Measurements from ENCODE around the gene LRRC17.
"Not testable (repeated sequence)": the region's sequence is repeated elsewhere in the genome, so short reads cannot be mapped to it uniquely, and the experiment has no call there.

Gene LRRC17

DNA sequence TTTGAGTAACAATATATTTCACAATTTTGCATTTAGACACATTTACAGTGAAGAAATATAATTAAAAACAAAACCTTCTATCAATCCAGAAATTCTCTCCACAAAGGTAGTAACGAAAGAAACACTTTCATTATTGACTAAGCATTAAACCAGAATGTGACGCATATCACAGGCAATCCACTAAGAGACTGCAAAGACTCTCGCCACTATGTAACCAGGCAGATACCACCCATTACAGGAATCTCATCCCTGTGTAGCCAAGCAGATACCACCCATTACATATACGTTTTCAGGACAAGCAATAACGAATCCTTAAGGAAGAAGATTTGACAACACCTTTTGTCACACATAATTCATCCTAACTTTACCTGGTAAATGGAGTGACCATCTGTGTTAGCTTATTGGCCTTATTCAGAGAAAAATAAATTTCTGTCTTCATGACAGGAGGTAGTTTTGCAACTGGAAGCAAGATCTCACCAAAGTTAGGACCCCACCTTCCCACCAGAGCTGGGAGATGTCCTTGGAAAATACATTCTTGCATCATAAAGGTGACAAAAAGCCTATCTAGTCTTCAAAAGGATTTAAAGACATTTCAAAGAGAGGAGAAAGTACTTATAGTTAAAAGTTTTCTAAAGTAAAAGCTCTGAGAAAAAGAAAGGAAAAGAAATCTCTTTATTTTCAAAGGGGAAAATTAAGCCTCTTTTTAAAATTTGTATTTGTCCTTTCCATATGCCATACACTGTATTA lies 30.8 kb downstream of the LRRC17 start:
- DNase-seq: no peak

DNA sequence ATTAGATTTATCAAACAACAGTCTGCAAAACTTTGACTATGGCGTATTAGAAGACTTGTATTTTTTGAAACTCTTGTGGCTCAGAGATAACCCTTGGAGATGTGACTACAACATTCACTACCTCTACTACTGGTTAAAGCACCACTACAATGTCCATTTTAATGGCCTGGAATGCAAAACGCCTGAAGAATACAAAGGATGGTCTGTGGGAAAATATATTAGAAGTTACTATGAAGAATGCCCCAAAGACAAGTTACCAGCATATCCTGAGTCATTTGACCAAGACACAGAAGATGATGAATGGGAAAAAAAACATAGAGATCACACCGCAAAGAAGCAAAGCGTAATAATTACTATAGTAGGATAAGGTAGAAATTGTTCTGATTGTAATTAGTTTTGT lies 31.4 kb downstream of the LRRC17 start:
- DNase-seq: no peak

DNA sequence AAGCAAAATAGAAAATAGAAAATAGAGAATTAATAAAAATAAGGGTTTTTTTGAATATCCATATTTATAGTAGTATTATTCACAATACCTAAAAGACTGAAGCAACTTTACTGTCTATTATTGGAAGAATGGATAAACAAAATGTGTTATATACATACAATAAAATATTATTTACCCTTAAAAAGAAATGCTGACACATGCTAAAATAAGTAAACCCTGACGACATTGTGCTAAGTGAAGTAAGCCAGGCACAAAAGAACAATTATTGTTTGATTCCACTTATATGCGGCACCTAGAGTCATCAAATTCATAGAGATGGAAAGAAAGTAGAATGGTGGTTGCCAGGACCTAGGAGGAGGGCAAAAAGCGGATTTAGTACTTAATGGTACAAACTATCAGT lies 39.0 kb downstream of the LRRC17 start:
- no peak for DNase-seq

GRCh38 chr7:102953406-102953805 lies 40.6 kb downstream of the LRRC17 start:
- DNase-seq: no peak

- not testable (repeated sequence) for DNase-seq
Measured at GRCh38 chr7:102954359-102954758, 41.6 kb downstream of the LRRC17 start.

DNA sequence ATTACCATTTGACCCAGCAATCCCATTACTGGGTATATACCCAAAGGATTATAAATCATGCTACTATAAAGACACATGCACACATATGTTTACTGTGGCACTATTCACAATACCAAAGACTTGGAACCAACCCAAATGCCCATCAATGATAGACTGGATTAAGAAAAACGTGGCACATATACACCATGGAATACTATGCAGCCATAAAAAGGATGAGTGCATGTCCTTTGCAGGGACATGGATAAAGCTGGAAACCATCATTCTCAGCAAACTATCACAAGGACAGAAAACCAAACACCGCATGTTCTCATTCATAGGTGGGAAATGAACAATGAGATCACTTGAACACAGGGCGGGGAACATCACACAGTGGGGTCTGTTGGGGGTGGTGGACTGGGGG lies 45.2 kb downstream of the LRRC17 start:
- DNase-seq: not testable (repeated sequence)

DNA sequence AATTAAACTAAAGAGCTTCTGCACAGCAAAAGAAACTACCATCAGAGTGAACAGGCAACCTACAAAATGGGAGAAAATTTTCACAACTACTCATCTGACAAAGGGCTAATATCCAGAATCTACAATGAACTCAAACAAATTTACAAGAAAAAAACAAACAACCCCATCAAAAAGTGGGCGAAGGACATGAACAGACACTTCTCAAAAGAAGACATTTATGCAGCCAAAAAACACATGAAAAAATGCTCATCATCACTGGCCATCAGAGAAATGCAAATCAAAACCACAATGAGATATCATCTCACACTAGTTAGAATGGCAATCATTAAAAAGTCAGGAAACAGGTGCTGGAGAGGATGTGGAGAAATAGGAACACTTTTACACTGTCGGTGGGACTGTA lies 49.2 kb downstream of the LRRC17 start:
- DNase-seq: not testable (repeated sequence)

GRCh38 chr7:102966465-102966864 lies 53.7 kb downstream of the LRRC17 start:
- no peak for DNase-seq

- DNase-seq: no peak
Measured at GRCh38 chr7:102967798-102968197, 55.0 kb downstream of the LRRC17 start.

GRCh38 chr7:102973096-102973802 lies 60.4 kb downstream of the LRRC17 start:
- DNase-seq: no peak

DNA sequence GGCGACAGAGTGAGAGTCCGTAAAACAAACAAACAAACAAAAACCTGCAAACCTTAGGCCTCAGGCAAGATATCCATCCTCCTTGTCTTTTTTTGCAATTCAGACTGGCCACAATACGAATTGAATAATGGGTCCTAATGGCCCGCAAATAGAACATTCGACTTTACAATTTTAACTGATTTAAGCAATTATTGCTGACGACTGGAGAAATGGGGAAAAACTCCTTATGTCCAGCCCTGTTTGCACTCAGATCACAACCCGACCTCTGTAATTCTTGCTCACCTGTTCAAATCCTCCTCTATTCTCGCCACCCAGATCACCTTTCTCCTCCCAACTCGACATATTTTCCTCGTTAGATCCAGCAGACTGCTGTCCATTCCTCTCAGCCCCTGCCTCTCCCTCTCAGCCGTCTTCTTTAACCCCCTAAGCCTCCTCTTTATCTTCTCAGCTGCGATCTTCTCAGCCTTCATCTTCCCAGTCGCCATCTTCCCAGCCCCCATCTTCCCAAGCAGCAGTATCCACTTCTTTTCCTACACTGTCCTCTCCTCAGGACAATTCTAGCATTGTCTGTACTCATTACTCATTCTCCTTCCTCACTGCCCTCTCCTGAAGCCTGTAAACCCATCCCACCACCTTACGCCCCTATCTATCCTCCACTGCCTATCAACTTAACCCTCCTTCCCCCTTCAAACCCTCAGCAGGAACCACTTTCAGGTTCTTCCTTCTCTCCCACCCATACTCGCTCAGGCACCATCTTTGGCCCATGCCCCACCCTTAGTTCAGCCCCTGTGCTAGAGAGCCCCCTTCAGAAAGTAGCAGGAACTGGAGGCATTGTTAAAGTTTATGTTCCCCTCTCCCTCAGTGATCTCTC lies 61.8 kb downstream of the LRRC17 start:
- no peak for DNase-seq

- no peak for DNase-seq
Measured at GRCh38 chr7:102975854-102976253, 63.1 kb downstream of the LRRC17 start.

DNA sequence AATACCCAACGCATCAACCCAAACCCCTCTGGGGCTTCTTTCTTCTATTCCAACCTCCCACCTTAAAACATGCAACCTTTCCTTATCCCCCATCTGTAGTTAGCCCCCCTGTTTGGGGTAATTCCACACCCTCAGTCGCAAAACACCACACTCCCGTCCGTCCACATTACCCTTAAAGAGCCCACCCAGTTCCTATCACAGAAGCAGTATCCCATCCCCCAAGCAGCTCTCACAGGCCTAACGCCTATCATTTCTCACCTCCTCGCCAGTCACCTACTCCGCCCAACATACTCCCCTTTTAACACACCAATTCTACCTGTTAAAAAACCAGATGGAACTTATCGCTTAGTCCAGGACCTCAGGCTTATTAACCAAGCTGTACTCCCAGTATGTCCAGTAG lies 63.7 kb downstream of the LRRC17 start:
- no peak for DNase-seq

GRCh38 chr7:102977586-102977985 lies 64.8 kb downstream of the LRRC17 start:
- not testable (repeated sequence) for DNase-seq

DNA sequence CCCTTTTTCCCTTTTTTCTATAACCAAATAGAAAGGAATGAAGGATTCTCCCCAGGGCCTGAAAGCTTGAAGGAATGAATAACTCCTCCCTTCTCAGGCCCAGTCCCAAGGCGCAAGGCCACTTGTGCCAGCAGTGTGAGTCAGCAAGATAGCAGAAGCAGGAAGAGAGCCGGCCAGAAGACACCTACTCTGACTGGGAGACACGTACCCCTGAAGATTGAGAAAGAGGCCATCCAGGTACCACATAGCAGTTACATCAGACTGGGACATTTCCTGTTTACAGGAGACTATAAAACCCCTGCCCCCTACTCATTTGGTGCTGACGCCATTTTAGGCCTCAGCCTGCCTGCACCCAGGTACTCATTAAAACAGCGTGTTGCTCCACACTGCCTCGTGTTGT lies 65.5 kb downstream of the LRRC17 start:
- DNase-seq: no peak

DNA sequence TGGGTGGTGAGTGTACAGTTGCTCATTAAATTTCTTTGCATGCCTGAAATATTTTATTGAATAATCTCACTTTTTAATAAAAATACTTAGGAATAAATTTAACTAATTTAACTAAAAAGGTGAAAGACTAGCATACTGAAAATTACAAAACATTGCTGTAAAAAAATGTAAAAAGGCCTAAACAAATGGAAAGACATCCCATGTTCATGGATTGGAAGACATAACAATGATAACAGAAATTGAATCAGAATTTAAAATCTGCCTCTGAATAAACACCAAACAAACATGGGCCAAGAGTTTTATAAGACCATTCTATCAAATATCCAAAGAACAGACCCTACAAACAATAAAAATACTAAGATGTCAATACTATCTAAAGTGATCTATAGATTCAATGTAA lies 66.9 kb downstream of the LRRC17 start:
- no peak for DNase-seq

DNA sequence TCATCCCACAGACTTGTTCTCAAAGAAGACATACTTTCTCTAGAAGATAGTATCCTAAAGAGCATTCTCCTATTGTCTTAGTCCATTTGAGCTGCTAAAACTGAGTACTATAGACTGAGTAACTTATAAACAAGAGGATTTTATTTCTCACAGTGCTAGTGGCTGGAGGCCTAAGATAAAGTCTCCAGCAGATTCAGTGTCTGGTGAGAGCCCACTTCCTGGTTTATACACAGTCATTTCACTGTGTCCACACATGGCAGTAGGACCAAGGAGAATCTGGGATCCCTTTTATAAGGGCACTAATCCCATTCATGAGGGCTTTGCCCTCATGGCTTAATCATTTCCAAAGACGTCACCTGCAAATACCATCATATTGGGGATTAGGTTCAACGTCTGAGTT lies 68.7 kb downstream of the LRRC17 start:
- no peak for DNase-seq

GRCh38 chr7:102982235-102982634 lies 69.4 kb downstream of the LRRC17 start:
- no peak for DNase-seq

- DNase-seq: no peak
Measured at GRCh38 chr7:102983602-102984001, 70.8 kb downstream of the LRRC17 start.

DNA sequence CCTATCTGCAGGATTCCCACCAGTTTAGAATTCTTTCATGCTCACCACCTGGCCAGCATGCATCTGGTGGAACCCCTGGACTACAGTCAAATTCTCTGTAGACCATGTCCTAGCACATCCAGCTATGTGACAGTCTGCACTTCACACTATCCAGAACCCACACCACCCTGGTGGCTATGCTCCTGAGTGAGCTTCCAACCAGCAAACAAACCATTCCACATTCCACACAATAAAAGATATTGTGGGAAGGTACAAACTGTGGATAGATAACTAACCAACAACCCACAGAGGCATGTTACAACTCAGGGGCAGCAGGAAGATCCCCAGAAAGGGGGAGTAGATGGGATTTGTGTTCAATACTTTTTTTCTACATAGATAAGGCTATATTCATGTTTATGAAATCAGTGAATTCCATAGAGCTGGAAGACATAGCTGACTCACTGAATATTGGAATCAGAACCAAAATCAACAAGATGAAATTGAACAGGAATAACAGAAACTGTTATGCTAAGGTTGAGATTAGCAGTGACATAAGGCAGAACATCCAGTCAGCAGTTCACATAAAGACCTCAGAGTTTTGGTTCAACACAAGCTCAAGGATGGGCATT lies 72.5 kb downstream of the LRRC17 start:
- DNase-seq: no peak

GRCh38 chr7:102988088-102988487 lies 75.3 kb downstream of the LRRC17 start:
- no peak for DNase-seq

DNA sequence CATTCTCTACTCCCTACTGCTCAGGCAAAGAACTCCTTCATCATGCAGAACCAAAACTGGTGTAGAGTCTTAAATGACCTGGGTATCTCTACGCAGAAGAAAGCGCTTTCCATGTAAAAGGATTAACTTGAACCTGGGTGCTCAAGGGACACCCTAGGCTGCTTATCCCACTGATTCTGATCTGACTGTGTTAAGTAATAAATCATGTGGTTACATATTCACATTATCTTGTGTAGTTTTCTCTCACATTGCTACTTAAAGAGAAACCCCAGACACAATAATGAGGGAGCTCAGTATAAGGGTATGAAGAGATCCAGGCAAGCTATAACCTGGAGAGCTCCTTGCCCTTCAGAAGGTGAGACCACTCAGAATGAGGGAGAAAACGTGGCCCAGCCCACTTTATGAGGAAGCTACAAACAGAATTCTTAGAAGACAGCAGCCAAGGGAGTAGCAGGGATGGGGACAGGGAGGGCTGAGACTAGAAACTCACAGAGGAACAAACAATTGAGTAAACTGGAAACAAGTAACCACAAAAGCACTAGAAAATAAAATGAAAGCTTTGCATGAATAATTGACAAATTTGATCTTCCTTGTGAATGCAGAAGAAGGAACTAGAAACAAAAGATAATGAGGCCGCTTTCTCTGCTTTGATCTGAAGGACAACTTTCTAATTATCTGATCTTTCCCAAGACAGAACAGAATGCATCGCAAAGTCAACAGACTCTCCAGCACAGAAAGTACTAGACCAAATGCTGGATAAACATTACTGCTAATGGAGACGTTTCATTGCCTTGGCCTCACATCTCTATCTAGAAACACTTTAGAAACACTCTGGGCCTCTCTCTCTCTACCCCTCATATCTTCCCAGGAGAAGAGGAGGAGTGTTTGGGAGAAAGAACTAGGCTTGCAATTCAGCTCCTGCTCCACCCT lies 76.1 kb downstream of the LRRC17 start:
- no peak for DNase-seq

Measured in CD4-positive, alpha-beta T cell treated with Interleukin-10 for 1 hour (primary cell).